HG03064 (cell line): ENCODE measurements around the gene GNAI2.
"Not testable (repeated sequence)": the region's sequence is repeated elsewhere in the genome, so short reads cannot be mapped to it uniquely, and the experiment has no call there.

Experiments
- ATAC-seq: cut with Tn5 transposase; IDR thresholded peaks from one replicate; pipeline ENCODE4 v1.9.1; 2021; ENCODE audit warnings: low read depth; ENCODE audit not compliant: unreplicated experiment

Gene GNAI2

DNA sequence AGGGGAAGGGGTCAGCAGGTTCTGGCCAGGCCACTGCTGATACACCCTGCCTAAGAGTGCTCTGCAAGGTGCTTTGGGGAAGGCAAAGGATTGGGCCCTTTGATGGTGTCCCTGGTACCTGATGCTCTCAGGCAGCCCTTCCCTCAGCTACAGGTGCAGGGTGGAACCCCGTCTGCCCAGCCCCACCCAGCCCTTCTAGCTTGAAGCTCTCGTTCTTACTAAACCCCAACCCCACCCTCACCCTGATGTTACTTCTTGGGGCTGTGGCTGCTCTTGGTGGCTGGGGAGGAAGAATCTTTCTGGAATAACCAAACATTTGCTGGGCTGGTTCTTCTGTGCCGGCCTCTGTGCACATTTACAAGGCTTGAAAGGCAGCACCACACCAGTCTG is 6.4 kb downstream of the GNAI2 start:
- no peak for ATAC-seq

DNA sequence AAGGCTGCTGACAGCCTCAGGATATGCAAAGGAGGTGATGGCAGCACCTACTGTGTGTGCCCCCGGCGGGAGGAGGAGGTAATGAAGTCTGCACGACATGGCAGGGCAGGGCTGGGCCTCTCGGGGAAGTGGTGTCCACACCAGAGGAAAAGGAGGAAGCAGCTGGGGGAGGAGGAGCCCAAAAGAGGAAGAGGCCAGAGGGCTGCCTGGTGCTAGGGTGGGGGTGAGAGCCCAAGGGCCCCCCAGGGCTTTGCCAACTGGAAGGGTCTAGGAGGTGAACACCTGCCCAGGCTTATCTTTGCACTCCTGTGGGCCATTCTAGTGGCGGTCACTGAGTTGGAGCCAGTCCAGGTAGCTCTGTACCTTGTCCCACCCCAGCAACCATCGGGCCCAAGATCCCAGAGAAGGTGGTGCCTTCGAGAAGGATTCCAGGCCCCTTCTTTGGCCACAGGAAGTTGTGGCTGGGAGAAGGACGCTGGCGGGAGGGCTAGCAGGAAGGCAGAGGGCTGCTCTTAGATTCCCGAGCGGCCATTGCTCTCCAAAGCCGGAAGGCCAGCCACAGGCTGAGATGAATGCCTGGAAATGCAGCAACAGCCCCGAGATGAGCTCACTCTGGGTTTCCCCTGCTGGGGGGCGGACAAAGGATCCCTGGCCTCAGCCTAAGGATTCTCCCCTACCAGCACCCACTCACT is 7.0 kb downstream of the GNAI2 start:
- ATAC-seq, result no peak

DNA sequence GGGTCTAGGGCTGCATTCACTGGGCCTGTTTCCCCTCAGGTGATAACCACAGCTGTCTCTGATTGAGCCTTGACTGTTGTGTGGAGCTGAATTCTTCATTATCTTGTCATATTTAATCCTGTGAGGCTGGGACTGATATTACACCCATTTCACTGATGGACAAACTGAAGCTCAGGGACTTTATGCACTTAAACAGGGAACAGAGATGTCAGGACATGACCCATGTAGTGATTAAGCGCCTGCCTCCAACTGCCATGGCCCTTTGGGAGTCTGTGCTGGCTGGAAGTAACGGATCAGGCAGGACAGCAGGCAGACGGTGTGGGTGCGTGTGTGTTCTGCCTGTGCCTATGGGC is 7.5 kb downstream of the GNAI2 start:
- ATAC-seq, result no peak

DNA sequence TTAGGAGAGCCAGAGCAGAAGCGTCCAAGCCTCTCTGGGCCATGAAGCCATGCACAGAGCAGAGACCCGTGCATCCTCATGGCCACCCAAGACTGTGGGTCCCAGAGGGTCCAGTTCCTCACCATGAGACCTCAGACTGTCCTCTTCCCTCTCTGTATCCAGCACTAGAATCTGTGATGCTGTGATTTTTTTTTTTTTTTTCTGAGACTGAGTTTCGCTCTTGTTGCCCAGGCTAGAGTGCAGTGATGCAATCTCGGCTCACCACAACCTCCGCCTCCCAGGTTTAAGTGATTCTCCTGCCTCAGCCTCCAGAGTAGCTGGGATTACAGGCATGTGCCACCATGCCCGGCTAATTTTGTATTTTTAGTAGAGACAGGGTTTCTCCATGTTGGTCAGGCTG is 8.8 kb downstream of the GNAI2 start:
- ATAC-seq, result not testable (repeated sequence)

DNA sequence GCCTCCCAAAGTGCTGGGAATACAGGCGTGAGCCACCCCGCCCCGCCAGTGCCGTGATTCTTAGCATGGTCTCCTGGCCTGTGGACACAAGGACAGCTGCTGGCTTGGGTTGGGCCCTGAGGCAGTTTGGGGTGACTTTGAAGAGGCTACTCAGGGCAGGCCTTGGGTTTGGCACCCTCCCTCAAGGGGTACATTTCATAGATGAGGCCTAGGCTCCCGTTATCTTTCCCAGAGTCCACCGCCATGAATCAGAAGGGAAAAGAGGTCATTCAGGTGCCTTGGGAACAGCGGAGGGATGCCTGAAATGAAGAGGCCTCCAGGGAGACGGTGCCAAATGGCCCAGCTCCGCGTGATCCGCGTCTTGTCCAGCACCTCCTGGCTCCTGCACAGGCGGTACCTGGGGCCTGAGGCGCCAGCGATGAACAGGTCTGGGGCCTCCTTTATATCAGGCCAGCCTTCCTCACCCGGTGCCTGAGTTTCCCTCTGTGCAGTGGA is 9.3 kb downstream of the GNAI2 start:
- no peak for ATAC-seq

DNA sequence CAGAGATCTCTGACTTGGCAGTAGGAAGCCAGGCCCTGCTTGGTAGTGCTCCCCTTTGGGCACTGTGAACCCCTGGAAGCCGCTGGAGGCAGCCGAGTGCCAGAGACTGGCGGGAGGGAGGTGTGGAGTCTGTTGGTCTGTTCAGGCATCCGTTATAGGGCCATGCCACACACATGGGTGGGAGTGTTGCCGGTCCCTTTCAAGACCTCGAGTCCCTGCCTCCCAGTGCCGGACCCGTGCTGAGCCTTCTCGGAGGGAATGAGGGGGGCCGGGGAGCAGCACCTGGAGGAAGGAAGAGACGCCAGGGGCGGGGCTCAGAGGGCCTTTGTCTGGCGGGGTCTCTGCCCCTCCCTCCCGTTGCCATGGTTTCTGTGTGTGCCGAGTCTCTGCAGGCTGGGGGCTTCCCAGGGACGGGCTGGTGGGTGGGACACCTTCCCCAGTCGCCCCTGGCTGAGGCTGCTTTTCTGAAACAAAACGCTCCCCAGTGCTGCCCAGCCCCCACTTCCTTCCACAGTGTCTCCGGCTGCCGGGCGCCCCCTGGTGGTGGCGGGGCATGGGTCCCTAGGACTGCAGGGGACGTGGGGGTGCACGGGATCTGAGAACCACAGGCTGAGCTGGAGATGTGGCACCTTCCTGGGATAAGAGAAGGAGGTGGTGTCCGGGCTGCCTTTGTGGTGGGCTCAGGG is 10.0 kb downstream of the GNAI2 start:
- peak; percentile 51 for ATAC-seq

DNA sequence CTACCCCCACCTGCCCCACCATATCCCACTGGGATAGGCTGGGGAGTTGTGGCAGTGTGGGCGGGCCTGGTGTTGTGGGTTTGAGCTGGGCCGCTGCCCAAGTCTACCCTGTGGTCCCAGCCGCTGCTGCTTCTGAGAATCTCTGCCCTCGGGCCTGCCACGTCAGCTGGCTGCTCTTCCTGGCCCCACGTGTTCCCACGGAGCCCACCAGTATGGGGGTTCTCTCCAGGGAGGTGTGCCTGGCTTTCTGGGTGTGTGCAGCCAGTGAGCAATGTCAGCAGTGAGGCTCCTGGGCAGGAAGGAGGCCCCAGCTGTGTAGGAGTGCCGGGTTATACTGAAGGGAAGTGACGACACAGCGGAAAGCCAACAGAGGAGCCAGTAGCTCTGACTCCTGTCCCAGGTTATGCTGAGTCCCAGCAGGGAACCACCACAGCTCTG is 10.5 kb downstream of the GNAI2 start:
- ATAC-seq, result peak; percentile 49

DNA sequence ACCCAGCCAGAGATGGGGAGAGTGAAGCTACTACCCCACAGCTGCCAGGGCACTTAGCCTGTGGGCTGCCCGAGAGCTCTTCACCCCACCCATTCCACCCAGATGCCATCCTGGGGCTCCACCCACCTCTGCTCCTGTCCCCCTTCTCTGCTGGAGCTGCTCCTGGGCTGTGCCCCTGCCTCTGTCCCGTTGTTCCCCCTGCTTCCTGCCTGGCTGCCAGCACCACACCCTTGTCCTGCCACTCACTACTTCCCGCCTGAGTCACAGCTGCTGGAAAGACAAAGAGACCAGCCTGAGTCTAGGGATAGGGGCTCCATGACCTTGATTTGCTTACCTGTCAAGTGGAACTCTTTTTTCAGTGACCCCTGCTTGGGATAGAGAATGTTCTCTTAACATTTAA is 12.4 kb downstream of the GNAI2 start:
- ATAC-seq, result no peak

DNA sequence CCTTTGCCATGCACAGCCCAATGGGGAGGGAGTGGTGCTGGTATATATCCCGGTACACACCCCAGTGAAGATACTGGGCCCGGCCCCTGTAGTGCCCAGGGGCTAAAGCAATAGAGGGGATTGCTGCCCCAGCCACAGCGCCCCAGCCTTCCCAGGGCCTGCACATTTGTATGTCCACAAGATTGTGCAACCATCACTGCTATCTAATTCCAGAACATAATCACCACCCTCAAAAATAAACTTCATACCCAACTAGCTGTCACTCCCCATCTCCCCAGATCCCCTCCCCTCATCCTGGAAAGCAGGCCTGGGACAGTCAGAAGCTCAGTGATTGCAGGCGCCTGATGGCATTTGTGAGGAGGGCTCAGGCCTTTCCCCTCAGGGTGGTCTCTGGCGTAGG is 13.5 kb downstream of the GNAI2 start:
- no peak for ATAC-seq

DNA sequence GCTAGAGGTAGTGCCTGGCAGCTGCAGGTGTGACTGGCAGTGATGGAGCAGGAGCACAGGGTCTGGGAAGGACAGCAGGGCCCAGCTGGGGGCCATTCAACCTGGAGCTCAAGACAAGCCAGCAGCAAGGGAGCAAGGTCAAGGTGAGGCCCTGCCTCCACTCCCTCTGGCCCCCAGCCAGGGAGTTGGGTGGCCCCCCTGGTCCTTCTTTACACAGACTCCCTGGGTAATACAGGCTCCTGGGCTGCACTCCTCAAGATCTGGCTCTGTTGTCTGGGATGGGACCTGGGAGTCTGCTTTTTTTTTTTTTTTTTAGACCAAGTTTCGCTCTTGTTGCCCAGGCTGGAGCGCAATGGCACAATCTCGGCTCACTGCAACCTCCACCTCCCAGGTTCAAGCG is 14.5 kb downstream of the GNAI2 start:
- no peak for ATAC-seq

DNA sequence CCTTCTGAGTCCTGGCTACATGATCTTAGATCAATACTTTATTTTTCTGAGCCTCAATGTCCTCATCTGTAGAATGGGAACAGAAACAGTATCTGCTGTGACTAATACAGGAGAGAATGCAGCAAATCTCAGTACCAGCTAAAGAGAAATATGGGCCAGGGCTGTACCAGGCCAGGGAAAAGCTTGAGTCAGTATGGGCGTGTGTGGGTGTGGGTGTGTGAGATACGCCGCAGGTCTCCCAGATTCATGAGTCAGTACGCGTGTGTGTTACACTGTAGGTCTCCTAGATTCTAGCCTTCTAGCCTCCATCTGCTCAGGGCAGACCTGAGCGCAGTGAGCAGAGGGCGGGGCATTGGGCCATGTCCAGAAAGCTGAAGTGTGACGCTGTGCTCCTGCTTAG is 15.2 kb downstream of the GNAI2 start:
- ATAC-seq, result no peak

DNA sequence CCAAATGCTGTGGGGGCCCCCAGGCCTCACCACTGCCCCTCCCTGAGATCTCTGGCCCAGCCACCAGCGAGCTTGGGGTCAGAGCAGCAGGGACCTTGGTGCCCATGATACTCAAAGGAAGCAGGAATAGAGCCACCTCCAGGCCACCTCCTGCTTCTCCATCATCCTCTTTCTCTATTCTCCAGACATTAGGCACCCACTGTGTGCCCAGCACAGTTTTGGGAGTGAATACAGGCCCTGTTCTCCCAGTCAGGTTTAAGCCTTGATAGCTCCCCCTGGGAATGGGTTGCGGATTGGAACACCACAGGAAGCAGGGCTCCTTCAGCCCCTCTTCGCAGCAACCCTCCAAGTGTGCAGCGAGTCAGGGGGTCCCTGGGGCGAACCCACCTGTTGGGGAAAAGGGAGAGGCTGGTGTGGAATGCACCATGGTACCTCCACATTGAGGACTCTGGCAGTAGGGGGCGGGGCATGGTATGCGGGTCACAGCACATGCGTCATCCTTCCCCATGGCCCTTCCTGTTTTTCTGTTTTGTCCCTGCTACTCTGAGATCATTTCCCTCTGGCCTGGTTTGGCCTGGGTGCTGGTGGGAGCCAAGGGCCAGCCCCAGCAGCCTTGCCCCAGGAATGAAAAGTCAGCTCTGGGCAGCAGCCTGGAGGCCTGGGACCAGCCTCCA is 18.7 kb downstream of the GNAI2 start:
- no peak for ATAC-seq

DNA sequence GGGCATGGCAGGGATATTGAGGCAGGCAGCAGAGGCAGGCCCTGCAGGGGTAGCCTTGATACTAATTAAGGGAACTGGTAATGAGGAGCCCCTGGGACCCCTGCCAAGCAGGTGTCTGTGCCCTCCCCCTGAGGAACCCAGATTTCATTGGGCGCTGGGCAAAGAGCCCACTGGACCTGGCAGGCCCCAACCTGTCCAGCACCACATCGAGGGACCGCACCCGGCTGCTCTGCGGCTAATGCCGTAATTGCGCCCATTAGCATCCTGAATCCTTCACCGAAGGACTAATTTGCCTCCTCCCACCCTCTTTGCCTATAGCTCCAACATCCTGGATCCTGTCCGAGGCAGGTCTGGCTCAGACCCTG is 19.2 kb downstream of the GNAI2 start:
- ATAC-seq, result no peak

DNA sequence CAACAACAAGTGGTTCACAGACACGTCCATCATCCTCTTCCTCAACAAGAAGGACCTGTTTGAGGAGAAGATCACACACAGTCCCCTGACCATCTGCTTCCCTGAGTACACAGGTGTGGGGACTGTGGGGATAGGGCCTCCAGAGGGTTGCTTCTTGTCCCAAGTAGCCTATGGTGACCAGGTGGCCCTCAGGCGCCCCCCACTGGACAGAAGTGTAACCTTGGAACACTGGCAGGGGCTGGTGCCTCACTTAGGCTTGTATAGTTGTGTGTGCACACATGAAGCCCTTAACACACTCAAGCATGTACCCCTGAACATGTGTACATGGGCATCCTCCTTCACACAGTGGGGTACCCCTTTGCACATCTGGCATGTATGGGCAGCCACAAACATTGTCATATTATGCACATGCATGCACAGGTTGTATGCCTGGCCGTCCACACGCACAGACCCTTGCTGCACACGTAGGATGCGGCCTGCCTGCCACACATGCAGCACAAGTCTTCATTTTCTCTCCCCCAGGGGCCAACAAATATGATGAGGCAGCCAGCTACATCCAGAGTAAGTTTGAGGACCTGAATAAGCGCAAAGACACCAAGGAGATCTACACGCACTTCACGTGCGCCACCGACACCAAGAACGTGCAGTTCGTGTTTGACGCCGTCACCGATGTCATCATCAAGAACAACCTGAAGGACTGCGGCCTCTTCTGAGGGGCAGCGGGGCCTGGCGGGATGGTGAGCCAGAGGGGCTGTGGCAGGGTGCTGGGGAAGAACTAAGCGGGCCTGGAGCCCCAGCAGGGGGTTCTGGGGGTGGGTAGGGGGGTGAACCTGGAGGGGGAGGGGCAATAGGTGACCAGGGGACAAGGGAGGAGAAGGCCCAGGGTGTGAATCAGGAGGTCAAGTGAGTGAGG is 21.2 kb downstream of the GNAI2 start:
- no peak for ATAC-seq

DNA sequence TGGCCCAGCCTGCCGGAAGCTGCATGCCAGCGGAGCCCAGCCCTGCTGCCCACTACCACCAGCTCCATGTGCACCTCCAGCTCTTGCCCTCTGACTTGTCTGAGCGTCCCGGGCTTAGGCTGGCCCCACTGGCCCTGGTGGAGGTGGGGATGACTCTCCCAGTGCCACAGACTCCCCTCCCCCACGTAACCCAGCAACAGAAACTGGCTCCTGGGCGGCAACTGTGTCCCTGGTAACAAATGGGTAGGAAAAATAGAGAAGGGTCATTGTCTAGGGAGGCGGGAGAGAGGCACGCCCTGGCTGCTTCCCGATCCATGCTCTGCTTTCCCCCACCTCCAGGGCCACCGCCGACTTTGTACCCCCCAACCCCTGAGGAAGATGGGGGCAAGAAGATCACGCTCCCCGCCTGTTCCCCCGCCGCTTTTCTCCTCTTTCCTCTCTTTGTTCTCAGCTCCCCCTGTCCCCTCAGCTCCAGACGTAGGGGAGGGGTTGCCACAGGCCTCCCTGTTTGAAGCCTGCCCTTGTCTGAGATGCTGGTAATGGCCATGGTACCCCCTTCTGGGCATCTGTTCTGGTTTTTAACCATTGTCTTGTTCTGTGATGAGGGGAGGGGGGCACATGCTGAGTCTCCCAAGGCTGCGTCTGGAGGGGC is 22.2 kb downstream of the GNAI2 start:
- ATAC-seq, result no peak

DNA sequence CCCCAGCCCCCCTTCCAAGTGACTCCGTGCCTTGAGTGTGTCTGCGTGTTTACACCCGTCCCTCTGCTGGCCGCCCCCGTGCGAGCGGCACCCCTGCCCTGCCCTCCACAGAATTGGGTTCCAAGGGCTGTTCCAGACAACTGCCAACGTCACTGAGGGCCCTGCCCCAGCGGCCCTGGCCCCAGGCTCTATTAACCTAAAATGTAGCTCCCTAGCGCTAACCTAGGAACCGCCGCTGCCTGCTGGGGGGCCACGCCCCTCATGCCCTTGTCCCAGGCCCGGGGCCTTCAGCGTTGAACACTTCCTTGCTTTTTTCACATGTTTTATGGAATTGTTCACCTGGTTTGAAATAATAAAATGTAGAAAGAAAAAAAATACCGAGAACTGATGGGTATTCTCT is 23.0 kb downstream of the GNAI2 start:
- no peak for ATAC-seq

DNA sequence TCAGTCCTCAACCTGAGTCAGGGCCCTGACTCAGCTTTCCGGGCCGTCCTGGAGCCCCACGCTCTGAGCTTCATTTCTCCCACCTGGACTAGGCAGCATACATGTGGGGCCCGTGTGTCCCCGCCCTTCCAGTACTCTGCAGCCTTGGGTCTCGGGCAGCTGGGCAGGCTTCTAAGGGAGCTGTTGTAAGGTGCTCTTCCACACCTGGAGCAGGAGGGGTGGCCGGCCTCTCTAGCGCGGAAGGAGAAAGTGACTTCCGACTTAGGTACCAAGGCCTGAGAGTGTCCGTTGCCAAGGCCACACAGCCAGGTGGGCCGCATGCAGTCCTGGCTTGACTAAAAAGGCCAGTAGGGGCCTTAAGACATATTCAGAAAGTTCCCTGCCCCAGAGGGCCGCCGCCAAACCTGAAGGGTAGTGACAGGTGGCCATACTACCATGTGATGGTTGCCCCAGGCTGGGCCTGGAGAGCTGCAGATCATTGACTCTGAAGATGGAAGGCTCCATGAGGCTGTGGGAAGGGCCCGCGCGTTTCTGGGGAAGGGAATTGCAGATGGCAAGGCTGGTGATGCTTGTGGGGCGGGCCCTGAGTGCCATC is 23.5 kb downstream of the GNAI2 start:
- no peak for ATAC-seq

DNA sequence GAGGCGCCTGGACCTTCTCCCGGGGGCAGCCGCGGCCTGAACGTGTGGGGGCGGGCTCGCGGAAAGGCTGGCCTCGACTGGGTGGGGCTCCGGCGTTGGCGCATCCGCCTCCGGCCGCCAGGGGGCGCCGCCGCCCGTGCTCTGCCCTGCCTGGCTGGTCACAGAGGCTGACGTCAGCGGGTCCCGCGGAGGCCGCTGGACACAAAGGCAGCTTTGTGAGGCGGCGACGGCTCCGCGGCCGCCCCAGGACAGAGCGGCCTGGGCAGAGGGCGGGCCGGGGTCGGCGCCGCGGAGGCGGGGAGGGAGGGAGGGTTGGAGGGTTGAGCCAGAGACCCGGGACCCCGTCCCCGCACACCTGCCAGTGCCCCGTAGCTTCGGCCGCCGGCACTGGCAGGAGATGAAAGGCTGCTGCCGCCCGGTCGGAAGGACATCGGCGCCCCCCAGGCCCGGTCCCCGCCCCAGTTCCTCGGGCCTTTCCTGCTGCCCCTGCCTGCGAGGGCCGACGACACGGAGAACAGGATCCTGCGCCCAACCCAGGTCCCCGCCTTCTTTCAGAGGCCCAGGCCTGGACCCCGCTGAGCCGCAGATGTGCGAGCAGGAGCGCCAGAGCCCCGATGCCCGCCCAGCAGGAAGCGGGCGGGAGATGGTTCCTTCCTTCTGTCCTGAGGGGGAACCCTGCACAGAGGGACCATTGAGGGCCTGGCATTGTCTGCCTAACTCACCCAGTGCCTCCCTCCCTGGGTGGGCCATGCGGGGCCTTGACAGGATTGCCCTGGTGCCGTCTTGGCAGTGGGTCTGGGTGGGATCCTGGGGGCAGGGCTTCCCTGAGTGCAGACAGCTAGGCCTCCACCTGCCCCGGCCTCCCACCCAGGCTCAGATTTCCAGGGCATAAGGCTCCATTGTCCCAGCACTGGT is 24.3 kb downstream of the GNAI2 start:
- peak; percentile 77 for ATAC-seq

DNA sequence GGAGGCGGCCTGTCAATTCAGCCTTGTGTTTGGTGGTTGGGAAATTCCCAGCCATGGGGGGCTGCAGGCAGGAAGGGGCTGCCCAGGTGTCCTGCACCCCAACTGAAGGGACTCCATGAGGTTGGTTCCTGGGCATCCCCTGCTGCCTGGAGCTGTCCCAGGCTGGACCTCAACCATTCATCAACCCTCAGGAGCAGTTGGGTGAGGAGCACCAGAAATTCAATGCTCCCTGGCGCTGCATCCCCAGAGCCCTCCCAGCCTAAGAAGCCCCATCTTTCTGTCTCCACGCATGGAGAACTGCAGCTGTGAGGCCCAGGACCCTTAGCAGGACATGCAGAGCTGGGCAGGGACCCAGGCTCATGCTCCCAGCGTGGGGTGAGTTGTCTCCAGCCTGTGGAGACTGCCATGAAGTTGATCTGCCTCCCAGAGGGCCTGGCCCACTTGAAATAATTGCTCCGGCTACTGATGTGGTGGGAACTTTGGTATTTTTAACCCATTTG is 25.0 kb downstream of the GNAI2 start:
- ATAC-seq, result no peak
